HepG2 (cell line): ENCODE data around the gene CORO7. TPM values are rescaled to one million over a fixed set of nuclear protein-coding genes. Genes with fewer than 3 reads are reported as not detected.

ENCODE experiments used
- ATM ChIP-seq: fragments of 450-650 bp; IDR thresholded peaks from 2 replicates; pipeline ENCODE4 v1.7.1; 2017; ENCODE audit warnings: mild to moderate bottlenecking, borderline replicate concordance
- BCL6 ChIP-seq: IDR thresholded peaks from 2 replicates; pipeline ENCODE4 v1.6.1; 2016; ENCODE audit warnings: missing genetic modification reagents, missing compliant biosample characterization
- EEA1 ChIP-seq: sonication (generic); formaldehyde crosslinking; IDR thresholded peaks from 2 replicates; pipeline ENCODE4 v1.5.1; 2020; ENCODE audit warnings: mild to moderate bottlenecking, missing genetic modification reagents, borderline replicate concordance
- KAT2B ChIP-seq: fragments of 150-350 bp; IDR thresholded peaks from 2 replicates; pipeline ENCODE4 v1.6.1; 2014; ENCODE audit warnings: low read depth, low read length, borderline replicate concordance
- KDM5A ChIP-seq: fragments of 200-600 bp; sonication (generic); IDR thresholded peaks from 2 replicates; pipeline ENCODE4 v1.7.0; 2018; ENCODE audit warnings: antibody characterized with exemption, mild to moderate bottlenecking, low read length, borderline replicate concordance
- MATR3 ChIP-seq: sonication (generic); formaldehyde crosslinking; IDR thresholded peaks from 2 replicates; pipeline ENCODE4 v1.4.0; 2020; ENCODE audit warnings: missing genetic modification reagents
- MLX ChIP-seq: IDR thresholded peaks from 2 replicates; pipeline ENCODE4 v1.6.1; 2016
- MTA3 ChIP-seq: sonication (generic); formaldehyde crosslinking; IDR thresholded peaks from 2 replicates; pipeline ENCODE4 v1.4.0; 2020; ENCODE audit warnings: missing genetic modification reagents
- MYNN ChIP-seq: sonication (generic); formaldehyde crosslinking; IDR thresholded peaks from 2 replicates; pipeline ENCODE4 v1.4.0; 2020; ENCODE audit warnings: mild to moderate bottlenecking, low read depth, missing genetic modification reagents
- TP53 ChIP-seq: sonication (generic); formaldehyde crosslinking; conservative IDR thresholded peaks from 2 replicates; pipeline ENCODE4 v1.4.0; 2020; ENCODE audit warnings: missing genetic modification reagents
- ZFAT ChIP-seq: sonication (generic); formaldehyde crosslinking; conservative IDR thresholded peaks from 2 replicates; pipeline ENCODE4 v1.8.1; 2023; ENCODE audit warnings: missing genetic modification reagents, inconsistent platforms
- ZFYVE20 ChIP-seq: sonication (generic); formaldehyde crosslinking; IDR thresholded peaks from 2 replicates; pipeline ENCODE4 v1.8.0; 2023; ENCODE audit warnings: low read depth, mild to moderate bottlenecking, moderate library complexity, missing genetic modification reagents, borderline replicate concordance
- ZNF207 ChIP-seq: fragments of 450-650 bp; IDR thresholded peaks from 2 replicates; pipeline ENCODE4 v1.6.1; 2016; ENCODE audit warnings: antibody characterized with exemption, borderline replicate concordance
- ZNF563 ChIP-seq: sonication (generic); formaldehyde crosslinking; IDR thresholded peaks from 2 replicates; pipeline ENCODE4 v1.8.0; 2022; ENCODE audit warnings: mild to moderate bottlenecking, moderate library complexity, missing genetic modification reagents
- ZNF614 ChIP-seq: IDR thresholded peaks from 2 replicates; pipeline ENCODE4 v1.6.1; 2018; ENCODE audit warnings: missing biosample characterization, missing genetic modification reagents, inconsistent platforms, borderline replicate concordance
- ZNF674 ChIP-seq: sonication (generic); formaldehyde crosslinking; IDR thresholded peaks from 2 replicates; pipeline ENCODE4 v1.5.0; 2020; ENCODE audit warnings: low read depth, mild to moderate bottlenecking, missing genetic modification reagents
- polyA plus RNA-seq, 8 experiments: library from polyadenylated mRNA; depleted of rRNA in 3 of 8; stranded (reverse) in 7 of 8; unstranded in 1 of 8; fragments of >200 nt; fragmentation: Illumina TruSeq in 4 of 8; extraction: Trizol in 4 of 8; gene quantifications; 2 replicates each; pipeline versions ENCODE4 v1.2.1 to v1.2.3, GENCODE V29; 2011 to 2016; ENCODE audit warnings: low read depth in 4 of 8, missing spikeins in 1 of 8, mixed read lengths in 1 of 8; ENCODE audit not compliant: insufficient read depth in 1 of 8
- total RNA-seq, 5 experiments: library from RNA; depleted of rRNA; stranded (reverse); fragments of >200 nt; fragmentation: Illumina TruSeq; extraction: Trizol; gene quantifications; 2 replicates each; pipeline ENCODE4 v1.2.3, GENCODE V29; 2016; ENCODE audit warnings: low read depth in 1 of 5
- TF ChIP-seq, protein P1 (sequence below): sonication (generic); formaldehyde crosslinking; IDR thresholded peaks from 2 replicates; pipeline ENCODE4 v1.5.0; 2020; ENCODE audit warnings: mild to moderate bottlenecking, missing genetic modification reagents, borderline replicate concordance
- TF ChIP-seq, protein P2 (sequence below): sonication (generic); formaldehyde crosslinking; IDR thresholded peaks from 2 replicates; pipeline ENCODE4 v1.4.0; 2020; ENCODE audit warnings: missing genetic modification reagents, mild to moderate bottlenecking, borderline replicate concordance
- TF ChIP-seq, protein P3 (sequence below): sonication (generic); formaldehyde crosslinking; IDR thresholded peaks from 2 replicates; pipeline ENCODE4 v1.8.0; 2022; ENCODE audit warnings: mild to moderate bottlenecking, missing genetic modification reagents; ENCODE audit not compliant: insufficient replicate concordance

Gene CORO7
- total and polyA plus RNA-seq, 2 of the 13 experiments (the other 11 are each of a cell fraction or from before 2014, with no cell fraction given) = 9.9 to 14.3 TPM

DNA sequence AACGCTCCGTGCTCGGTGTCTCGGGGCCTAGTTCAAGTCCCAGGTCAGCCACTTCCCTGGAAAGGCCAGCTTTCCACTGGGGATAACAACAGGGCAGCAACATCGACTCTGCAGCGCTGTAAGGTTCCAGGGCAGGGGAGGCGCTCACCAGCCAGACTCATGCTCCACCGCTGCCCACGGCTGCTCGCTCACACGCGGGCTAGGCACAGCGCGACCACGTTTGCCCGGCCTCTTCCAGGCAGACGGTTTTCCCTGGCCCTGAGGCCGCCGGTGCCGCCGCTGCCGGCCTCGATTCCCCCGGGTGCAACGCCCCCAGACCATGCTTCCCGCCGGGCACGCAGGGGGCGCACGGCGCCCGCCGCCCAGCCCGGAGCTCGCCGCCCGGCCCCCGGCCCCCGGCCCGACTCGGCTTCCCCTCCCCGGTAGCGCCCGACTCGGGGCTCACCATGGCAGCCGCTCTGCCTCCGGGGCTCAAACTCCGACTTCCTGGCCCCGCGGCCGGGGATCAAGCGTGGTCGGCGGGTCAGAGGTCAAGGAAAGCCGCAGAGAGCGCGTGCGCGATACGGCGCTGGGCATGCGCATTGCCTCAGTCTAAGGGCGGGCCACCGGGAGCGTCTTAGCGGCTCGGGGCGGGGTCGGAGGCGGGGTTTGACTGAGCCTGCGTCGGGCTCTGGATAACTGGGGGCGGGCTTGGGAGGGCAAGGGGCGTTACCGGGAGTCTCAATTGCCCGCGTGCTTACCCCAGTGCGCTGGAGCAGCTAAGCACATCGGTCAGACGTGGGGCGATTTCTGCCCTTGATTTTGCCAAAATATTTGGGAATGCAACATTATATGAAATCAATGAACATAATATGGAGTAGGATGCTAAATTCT is 65.4 kb downstream of the CORO7 start, which contains the start of gene PAM16 (continued):
- TF ChIP-seq ZNF207 (no peak), ATM (no peak), MYNN (CRISPR knock-in tag) (peak; percentile 69; the same call in 1 of the 2 replicates), ZNF563 (CRISPR knock-in tag) (0 out of 2 replicates have a peak, but pooled peaks have one; percentile 23), TP53 (CRISPR knock-in tag) (no peak), MTA3 (no peak), ZFAT (CRISPR knock-in tag) (no peak), KAT2B (no peak), EEA1 (CRISPR knock-in tag) (0 out of 2 replicates have a peak, but pooled peaks have one; percentile 80), BCL6 (no peak), ZNF674 (CRISPR knock-in tag) (no peak), ZFYVE20 (CRISPR knock-in tag) (no peak), MATR3 (CRISPR knock-in tag) (no peak), MLX (no peak), ZNF614 (CRISPR knock-in tag) (no peak), KDM5A (no peak)
- TF ChIP-seq, protein P1, sequence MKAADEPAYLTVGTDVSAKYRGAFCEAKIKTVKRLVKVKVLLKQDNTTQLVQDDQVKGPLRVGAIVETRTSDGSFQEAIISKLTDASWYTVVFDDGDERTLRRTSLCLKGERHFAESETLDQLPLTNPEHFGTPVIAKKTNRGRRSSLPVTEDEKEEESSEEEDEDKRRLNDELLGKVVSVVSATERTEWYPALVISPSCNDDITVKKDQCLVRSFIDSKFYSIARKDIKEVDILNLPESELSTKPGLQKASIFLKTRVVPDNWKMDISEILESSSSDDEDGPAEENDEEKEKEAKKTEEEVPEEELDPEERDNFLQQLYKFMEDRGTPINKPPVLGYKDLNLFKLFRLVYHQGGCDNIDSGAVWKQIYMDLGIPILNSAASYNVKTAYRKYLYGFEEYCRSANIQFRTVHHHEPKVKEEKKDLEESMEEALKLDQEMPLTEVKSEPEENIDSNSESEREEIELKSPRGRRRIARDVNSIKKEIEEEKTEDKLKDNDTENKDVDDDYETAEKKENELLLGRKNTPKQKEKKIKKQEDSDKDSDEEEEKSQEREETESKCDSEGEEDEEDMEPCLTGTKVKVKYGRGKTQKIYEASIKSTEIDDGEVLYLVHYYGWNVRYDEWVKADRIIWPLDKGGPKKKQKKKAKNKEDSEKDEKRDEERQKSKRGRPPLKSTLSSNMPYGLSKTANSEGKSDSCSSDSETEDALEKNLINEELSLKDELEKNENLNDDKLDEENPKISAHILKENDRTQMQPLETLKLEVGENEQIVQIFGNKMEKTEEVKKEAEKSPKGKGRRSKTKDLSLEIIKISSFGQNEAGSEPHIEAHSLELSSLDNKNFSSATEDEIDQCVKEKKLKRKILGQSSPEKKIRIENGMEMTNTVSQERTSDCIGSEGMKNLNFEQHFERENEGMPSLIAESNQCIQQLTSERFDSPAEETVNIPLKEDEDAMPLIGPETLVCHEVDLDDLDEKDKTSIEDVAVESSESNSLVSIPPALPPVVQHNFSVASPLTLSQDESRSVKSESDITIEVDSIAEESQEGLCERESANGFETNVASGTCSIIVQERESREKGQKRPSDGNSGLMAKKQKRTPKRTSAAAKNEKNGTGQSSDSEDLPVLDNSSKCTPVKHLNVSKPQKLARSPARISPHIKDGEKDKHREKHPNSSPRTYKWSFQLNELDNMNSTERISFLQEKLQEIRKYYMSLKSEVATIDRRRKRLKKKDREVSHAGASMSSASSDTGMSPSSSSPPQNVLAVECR = peak; percentile 70
- TF ChIP-seq, protein P2, sequence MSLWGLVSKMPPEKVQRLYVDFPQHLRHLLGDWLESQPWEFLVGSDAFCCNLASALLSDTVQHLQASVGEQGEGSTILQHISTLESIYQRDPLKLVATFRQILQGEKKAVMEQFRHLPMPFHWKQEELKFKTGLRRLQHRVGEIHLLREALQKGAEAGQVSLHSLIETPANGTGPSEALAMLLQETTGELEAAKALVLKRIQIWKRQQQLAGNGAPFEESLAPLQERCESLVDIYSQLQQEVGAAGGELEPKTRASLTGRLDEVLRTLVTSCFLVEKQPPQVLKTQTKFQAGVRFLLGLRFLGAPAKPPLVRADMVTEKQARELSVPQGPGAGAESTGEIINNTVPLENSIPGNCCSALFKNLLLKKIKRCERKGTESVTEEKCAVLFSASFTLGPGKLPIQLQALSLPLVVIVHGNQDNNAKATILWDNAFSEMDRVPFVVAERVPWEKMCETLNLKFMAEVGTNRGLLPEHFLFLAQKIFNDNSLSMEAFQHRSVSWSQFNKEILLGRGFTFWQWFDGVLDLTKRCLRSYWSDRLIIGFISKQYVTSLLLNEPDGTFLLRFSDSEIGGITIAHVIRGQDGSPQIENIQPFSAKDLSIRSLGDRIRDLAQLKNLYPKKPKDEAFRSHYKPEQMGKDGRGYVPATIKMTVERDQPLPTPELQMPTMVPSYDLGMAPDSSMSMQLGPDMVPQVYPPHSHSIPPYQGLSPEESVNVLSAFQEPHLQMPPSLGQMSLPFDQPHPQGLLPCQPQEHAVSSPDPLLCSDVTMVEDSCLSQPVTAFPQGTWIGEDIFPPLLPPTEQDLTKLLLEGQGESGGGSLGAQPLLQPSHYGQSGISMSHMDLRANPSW (CRISPR knock-in tag) = no peak
- TF ChIP-seq, protein P3, sequence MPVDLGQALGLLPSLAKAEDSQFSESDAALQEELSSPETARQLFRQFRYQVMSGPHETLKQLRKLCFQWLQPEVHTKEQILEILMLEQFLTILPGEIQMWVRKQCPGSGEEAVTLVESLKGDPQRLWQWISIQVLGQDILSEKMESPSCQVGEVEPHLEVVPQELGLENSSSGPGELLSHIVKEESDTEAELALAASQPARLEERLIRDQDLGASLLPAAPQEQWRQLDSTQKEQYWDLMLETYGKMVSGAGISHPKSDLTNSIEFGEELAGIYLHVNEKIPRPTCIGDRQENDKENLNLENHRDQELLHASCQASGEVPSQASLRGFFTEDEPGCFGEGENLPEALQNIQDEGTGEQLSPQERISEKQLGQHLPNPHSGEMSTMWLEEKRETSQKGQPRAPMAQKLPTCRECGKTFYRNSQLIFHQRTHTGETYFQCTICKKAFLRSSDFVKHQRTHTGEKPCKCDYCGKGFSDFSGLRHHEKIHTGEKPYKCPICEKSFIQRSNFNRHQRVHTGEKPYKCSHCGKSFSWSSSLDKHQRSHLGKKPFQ = no peak
